Measurements from ENCODE around the gene REM1.

DNA sequence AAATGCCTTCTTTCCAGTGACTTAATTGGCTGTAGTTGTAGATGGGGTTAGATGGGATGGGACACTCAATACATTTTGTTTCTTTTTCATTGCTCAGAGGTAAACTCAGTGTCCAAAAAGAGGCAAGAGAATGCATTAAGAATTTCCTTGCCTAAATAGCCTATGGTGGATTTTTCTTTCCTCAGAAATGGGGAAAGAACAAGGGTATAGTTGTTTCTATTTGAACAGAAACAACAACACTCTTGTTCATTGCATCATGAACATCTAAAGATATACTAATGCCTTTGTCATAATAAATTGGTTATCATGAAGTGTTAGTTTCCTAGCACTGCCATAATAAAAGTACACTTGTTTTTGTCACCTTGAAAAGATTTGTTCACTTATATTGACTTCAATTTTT, 49.3 kb upstream of the REM1 start:
- TF ChIP-seq, protein P1, sequence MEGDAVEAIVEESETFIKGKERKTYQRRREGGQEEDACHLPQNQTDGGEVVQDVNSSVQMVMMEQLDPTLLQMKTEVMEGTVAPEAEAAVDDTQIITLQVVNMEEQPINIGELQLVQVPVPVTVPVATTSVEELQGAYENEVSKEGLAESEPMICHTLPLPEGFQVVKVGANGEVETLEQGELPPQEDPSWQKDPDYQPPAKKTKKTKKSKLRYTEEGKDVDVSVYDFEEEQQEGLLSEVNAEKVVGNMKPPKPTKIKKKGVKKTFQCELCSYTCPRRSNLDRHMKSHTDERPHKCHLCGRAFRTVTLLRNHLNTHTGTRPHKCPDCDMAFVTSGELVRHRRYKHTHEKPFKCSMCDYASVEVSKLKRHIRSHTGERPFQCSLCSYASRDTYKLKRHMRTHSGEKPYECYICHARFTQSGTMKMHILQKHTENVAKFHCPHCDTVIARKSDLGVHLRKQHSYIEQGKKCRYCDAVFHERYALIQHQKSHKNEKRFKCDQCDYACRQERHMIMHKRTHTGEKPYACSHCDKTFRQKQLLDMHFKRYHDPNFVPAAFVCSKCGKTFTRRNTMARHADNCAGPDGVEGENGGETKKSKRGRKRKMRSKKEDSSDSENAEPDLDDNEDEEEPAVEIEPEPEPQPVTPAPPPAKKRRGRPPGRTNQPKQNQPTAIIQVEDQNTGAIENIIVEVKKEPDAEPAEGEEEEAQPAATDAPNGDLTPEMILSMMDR (IDR thresholded peaks at IDR 0.05): no peak
- TF ChIP-seq EZH2 (IDR thresholded peaks at IDR 0.05): no peak
